NCI-H146 treated with DMSO at 0.1 percent for 48 hours (cell line): Measurements from ENCODE around the gene EPB42.
"Not testable (repeated sequence)": the region's sequence is repeated elsewhere in the genome, so short reads cannot be mapped to it uniquely, and the experiment has no call there.

ENCODE experiments used
- DNase-seq: peaks from one replicate; lab custom pipeline; 2025; ENCODE audit not compliant: unreplicated experiment; lab: John Stamatoyannopoulos, UW

The EPB42 gene

GRCh38 chr15:43242616-43243015 is 21.8 kb upstream of the EPB42 start:
- no peak for DNase-seq

DNA sequence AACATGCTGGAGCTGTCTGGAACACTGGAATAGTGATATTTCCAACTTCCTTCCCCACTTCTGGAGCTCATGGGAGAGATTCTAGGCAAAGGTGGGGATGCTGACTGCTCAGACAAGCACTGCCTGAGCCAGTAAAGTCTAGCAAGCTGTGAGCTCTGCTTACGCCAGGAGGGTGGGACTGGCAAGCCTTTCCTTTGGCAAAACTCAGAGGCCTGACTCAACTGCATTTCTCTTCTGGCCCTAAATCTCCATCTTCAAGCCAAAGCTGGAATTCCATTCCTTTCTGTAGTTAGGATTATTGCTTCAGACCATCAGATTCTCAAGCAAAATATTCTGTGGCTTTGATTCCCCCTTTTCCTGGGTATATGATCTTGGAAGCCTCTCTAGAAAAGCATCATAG is 20.3 kb upstream of the EPB42 start:
- no peak for DNase-seq

DNA sequence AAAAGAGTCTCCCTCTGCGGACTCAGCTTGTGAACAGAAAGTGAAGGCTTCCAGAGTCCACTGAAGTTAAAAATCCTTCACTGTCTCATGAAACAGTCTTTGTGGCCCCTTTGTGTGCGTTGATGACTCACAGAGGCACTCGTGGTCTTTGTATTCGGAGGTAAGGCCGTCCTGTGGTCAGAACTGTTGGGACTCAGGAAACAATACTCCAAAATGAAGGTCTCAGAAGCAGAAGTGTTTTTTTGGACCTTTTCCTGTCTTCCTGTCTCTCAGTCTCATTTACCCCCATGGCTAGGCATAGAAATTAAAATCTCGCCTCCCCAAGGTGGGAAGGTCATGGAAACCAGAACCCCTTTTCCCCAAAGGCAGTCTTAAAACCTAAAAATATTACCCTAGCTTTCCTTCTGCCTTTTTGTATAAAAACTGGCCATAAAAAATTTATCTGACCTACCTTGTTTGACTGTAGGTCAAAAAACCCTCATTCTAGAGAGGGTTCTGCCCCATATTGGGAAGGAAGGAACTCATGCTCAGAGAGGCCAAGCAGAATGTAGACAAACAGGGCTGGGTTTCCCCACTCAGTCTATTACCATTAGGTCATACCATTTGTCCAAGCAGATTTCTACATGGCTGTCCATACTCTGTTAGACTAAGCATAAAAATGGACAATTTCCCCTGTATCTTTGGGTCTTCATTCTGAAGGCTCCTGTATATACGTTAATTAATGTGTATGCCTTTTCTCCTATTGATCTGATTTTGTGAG is 19.1 kb upstream of the EPB42 start:
- no peak for DNase-seq

- DNase-seq = no peak
These were observed 17.9 kb upstream of the EPB42 start for GRCh38 chr15:43238671-43239131.

DNA sequence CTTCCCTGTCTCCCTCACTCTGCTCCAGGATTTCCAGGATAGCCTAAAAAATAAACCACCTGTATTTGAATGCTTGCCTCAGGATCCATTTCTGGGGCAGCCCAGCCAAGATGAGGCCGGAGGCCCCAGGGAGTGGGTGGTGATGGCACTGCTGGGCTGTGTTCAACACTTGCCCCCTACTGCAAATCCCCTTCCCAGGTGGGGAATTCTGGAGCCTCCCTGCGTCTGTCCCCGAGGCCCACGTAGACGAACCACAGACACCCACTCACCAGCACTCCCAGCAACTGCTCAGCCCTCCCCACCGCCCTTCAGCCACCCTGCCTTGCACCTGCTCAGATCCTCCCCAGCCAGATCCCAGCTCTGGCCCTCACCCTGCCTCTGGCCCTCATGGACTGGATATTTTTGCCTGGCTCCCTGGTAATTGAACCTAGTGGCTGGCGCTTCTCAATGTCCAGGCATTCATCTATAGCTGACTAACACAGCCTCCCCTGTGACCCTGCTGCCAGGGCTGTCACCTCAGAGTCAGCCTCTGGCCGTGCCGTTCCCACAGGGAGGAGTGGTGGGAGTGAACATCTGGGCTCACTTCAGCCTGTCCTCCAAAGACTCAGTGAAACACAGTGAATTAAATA is 17.1 kb upstream of the EPB42 start:
- no peak for DNase-seq

GRCh38 chr15:43235536-43235935 is 14.7 kb upstream of the EPB42 start:
- no peak for DNase-seq

DNA sequence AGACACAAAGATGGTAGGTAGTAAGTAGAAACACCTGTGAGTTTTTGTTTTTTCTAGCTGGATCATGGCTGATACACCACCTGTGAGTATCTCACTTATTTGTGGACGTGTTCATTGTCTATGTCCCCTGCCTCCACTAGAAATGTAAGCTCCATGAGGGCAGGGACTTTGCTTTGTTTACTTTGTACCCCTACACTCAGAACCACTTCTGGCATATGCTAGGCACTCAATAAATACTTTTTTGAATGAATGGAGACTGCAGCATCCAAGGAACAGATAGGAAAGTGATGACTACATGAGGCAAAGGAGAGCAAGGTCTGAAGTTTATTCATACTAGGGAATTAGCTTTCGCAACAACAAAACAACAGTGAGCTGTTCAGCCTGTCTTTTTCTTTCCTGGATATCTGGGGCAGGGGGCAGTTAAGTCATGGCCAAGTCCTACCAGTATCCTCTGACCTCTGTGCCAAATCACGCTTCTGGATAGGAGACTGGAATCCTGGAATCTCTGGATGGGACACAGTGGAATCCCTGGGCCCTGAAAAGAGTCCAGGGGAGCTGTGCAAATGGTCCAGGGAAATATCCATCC is 11.6 kb upstream of the EPB42 start:
- no peak for DNase-seq

- DNase-seq = no peak
These were observed 9.9 kb upstream of the EPB42 start for GRCh38 chr15:43230640-43231115.

DNA sequence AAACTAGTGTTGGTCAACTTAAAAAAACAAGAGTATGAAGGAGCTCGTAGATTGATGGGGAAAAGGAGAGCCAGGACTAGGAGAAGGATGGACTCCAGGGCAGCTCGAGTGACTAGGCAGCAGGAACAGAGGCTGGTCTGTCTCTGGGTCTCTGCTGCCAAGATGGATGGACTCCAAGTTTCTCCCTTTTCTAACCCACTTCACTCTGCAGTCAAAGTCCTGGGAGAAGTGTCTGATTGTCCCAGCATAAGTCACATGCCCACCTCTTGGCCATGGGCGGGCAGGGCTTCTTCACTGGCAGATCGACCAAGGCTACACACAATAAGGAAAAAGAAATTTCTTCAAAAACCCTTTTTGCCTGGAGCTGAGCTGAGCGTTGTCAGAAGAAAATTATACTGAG is 9.2 kb upstream of the EPB42 start:
- no peak for DNase-seq

DNA sequence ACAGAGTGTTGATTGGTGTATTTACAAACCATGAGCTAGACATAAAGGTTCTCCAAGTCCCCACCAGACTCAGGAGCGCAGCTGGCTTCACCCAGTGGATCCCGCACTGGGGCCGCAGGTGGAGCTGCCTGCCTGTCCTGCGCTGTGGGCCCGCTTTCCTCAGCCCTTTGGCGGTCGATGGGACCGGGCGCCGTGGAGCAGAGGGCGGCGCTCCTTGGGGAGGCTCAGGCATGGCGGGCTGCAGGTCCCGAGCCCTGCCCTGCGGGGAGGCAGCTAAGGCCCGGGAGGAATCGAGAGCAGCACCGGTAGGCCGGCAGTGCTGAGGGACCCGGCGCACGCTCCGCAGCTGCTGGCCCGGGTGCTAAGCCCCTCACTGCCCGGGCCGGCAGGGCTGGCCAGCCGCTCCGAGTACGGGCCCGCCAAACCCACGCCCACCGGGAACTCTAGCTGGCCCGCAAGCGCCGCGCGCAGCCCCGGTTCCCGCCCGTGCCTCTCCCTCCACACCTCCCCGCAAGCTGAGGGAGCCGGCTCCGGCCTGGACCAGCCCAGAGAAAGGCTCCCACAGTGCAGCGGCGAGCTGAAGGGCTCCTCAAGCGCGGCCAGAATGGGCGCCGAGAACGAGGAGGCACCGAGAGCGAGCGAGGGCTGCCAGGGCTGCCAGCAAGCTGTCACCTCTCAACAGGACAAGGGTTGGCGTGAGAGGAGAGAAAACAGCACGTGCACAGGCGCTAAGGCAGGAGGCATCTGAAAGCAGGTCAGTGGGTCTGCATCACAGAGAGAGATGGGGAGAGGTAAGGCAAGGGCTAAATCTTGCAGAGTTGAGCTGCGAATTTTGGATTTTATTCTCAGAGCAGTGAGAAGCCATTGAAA is 5.9 kb upstream of the EPB42 start:
- no peak for DNase-seq

DNA sequence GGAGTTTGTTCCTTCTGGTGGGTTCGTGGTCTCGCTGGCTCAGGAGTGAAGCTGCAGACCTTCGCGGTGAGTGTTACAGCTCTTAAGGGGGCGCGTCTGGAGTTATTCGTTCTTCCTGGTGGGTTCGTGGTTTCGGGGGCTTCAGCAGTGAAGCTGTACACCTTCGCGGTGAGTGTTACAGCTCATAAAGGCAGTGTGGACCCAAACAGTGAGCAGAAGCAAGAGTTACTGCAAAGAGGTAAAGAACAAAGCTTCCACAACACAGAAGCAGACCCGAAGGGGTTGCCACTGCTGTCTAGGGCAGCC is 5.1 kb upstream of the EPB42 start:
- DNase-seq = not testable (repeated sequence)

- no peak for DNase-seq
These were observed 4.6 kb upstream of the EPB42 start for GRCh38 chr15:43225201-43225949.

- no peak for DNase-seq
These were observed 604 bp upstream of the EPB42 start for GRCh38 chr15:43221422-43221821.

GRCh38 chr15:43219929-43220928 is 589 bp downstream of the EPB42 start:
- DNase-seq = no peak

DNA sequence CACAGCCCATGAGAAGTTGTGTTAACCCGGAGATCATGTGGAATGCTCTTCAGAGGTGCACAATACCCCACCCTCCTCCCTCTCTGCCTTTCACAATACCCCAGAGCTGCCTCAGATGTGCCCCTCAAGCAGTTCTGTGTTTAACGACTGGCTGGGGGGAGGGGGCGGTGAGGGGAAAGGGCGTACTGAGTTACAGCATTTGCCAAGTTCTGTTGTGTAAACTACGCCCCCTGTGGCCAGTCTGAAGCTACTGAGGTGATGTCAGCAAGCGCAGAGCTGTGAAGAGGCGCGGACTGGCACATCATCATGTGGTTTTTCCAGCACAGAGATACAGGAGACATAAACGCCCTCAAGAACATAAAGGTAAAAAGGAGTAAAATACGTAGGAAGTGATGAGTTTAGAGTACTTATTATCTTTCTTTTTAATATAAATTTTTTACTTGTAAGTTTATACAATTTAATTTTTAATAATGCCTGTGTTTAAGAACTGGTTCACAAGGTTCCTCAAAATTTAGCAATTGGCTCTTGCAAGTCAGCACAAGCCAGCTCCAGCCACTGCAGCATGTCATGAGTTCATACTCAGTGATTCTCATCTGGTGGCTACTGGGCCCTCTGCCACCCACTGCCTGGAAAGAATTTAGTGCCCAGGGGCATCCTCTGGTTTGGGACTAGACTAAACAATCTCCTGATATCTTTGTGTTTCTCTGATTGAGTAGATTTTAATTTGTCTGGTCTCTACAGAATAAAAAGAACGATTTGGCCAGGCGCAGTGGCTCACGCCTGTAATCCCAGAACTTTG is 1.7 kb downstream of the EPB42 start:
- no peak for DNase-seq

GRCh38 chr15:43215961-43216360 is 4.9 kb downstream of the EPB42 start:
- DNase-seq = no peak

DNA sequence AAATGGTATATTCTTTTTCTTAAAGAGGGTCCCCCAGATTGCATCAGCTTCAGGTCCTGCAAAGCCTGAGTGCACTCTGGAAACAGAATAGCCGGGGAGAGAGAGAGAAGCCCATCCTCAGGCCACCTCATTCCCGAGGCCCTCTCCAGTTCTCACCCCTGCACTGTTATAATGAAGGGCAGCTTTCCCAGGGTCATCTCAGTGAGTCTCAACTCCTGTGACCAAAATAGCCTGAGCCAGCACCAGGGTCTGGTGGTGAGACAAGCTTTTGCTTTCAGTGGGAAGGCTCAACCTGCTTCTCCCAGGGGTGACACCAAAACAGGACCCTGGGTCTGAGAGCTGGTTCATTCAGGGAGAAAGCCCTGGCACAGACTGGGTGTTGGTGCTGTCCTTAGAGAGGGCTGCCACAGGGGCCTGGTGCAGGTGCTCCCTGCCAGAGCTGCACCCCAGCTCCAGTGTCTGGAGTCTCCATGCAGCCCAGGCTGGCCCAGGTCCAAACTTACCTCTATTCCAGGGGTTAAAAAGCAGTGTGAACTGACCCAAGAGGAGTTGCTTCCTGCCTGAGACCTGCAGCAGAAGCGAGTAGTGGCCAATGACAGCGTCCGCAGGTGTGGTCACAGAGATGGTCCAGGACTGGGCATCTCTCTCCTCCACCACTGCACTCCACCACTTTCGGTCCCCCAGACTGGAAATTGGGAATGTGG is 6.1 kb downstream of the EPB42 start:
- DNase-seq = no peak

DNA sequence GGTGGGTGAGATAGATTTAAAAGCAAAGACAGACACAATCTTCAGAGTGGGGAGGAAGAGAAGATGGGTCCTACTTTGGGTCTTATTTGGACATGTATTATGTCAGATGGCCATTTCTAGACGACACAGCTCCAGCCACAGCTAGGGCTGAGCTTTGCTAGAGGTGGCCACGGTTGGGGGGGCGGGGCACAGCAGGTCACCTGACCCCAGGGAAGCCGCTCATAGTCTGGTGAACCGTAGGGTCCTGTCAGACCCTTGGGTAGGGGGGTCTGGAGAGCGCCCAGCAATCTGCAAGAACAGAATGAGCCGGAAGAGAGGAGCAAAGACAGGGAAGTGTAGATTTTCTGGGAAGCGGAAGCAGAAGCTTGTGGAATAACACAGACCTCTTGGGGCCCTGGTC is 6.6 kb downstream of the EPB42 start:
- no peak for DNase-seq
